H1 (cell line): Measurements from ENCODE around the gene ITGB1BP1. TPM values are rescaled to one million over a fixed set of nuclear protein-coding genes. Genes with fewer than 3 reads are reported as not detected.

ENCODE experiments used
- CTCF ChIA-PET: fragments of 300-600 bp; sonication (Branson Sonifier 250); formaldehyde crosslinking; loops from one replicate; lab custom pipeline; 2021; ENCODE audit not compliant: partially characterized antibody; lab: Charles Lee
- POLR2A ChIA-PET: fragments of 300-600 bp; sonication (Branson Sonifier 250); formaldehyde crosslinking; loops from one replicate; lab custom pipeline; 2021; ENCODE audit warnings: inconsistent platforms; ENCODE audit not compliant: partially characterized antibody; lab: Charles Lee
- DNase-seq, 2 experiments: peaks; one replicate each; pipeline versions ENCODE4 v3.0.0 to v3.0.0-alpha.2; 2010 to 2022; ENCODE audit warnings: low spot score in 2 of 2, low read depth in 1 of 2, mixed read lengths in 1 of 2
- FAIRE-seq: peaks from 2 replicates; lab custom pipeline; 2011; peaks lifted over from hg19 to GRCh38; lab: Jason Lieb, UNC
- H2AFZ ChIP-seq: 2 replicates; pipeline ENCODE4 v1.8.1; 2012; ENCODE audit warnings: low read length, inconsistent platforms
- H2AK5ac ChIP-seq: 2 replicates; pipeline ENCODE4 v1.6.1; 2013; ENCODE audit warnings: low read depth, low read length
- H2BK120ac ChIP-seq: replicated peaks from 2 replicates; pipeline ENCODE3; 2013; ENCODE audit warnings: low read depth, low read length, inconsistent platforms
- H2BK12ac ChIP-seq: 2 replicates; pipeline ENCODE4 v1.6.1; 2013; ENCODE audit warnings: low read depth, low read length
- H2BK15ac ChIP-seq: 2 replicates; pipeline ENCODE4 v1.6.1; 2013; ENCODE audit warnings: low read length
- H2BK20ac ChIP-seq: 2 replicates; pipeline ENCODE4 v1.6.1; 2013; ENCODE audit warnings: low read length
- H2BK5ac ChIP-seq: 2 replicates; pipeline ENCODE4 v1.6.1; 2013; ENCODE audit warnings: low read depth, low read length
- H3K14ac ChIP-seq: 2 replicates; pipeline ENCODE4 v1.6.1; 2013; ENCODE audit warnings: inconsistent platforms; ENCODE audit not compliant: insufficient read length
- H3K18ac ChIP-seq: 2 replicates; pipeline ENCODE4 v1.6.1; 2013; ENCODE audit warnings: low read length; ENCODE audit errors: extremely low read depth
- H3K23ac ChIP-seq: 2 replicates; pipeline ENCODE4 v1.6.1; 2013; ENCODE audit warnings: inconsistent platforms; ENCODE audit not compliant: insufficient read length
- H3K23me2 ChIP-seq: 2 replicates; pipeline ENCODE4 v1.6.1; 2013; ENCODE audit warnings: low read depth, low read length
- H3K27ac ChIP-seq: 2 replicates; pipeline ENCODE4 v1.6.1; 2011; ENCODE audit warnings: low read depth, low read length, inconsistent platforms
- H3K27me3 ChIP-seq, 4 experiments: replicated peaks in 1 of 4; 1 replicate in 1 of 4; 2 replicates in 3 of 4; pipeline versions ENCODE4 v1.6.1 to v1.8.1; 2011 to 2013; ENCODE audit warnings: low read length in 3 of 4, mild to moderate bottlenecking in 3 of 4, inconsistent platforms in 2 of 4, mixed read lengths in 2 of 4, moderate library complexity in 1 of 4; ENCODE audit not compliant: control insufficient read depth in 3 of 4, insufficient read depth in 3 of 4; ENCODE audit errors: extremely low read depth in 1 of 4
- H3K36me3 ChIP-seq, 4 experiments: 2 replicates each; pipeline versions ENCODE4 v1.6.1 to v1.8.1; 2011 to 2013; ENCODE audit warnings: mild to moderate bottlenecking in 4 of 4, low read length in 3 of 4, moderate library complexity in 2 of 4, control low read depth in 1 of 4, inconsistent platforms in 1 of 4; ENCODE audit not compliant: insufficient read depth in 4 of 4, control insufficient read depth in 2 of 4
- H3K4ac ChIP-seq: replicated peaks from 2 replicates; pipeline ENCODE3; 2013; ENCODE audit warnings: low read length, low read depth, mixed read lengths, inconsistent platforms; ENCODE audit not compliant: insufficient read length
- H3K4me1 ChIP-seq, 4 experiments: replicated peaks in 1 of 4; 1 replicate in 1 of 4; 2 replicates in 3 of 4; pipeline versions ENCODE4 v1.6.1 to v1.8.1; 2011 to 2013; ENCODE audit warnings: low read length in 3 of 4, inconsistent platforms in 2 of 4, mixed read lengths in 1 of 4; ENCODE audit not compliant: insufficient read depth in 4 of 4, control insufficient read depth in 3 of 4
- H3K4me2 ChIP-seq, 2 experiments: 2 replicates each; pipeline versions ENCODE4 v1.6.1 to v1.8.1; 2011 to 2013; ENCODE audit warnings: low read depth in 2 of 2, low read length in 2 of 2, control low read depth in 1 of 2, inconsistent platforms in 1 of 2, mild to moderate bottlenecking in 1 of 2; ENCODE audit not compliant: insufficient read depth in 1 of 2
- H3K4me3 ChIP-seq, 4 experiments: fragments of 200-600, 300-600 bp in 1 of 4; sonication (generic), shearing (Covaris generic), sonication (Bioruptor Twin) in 1 of 4; 2 replicates each; pipeline versions ENCODE4 v1.5.1 to v1.8.1; 2011 to 2016; ENCODE audit warnings: low read length in 4 of 4, low read depth in 3 of 4, control low read depth in 2 of 4, inconsistent platforms in 2 of 4, mild to moderate bottlenecking in 2 of 4, mixed read lengths in 1 of 4, moderate library complexity in 1 of 4; ENCODE audit not compliant: insufficient read depth in 2 of 4; ENCODE audit errors: extremely low read depth in 1 of 4
- H3K56ac ChIP-seq: replicated peaks from 2 replicates; pipeline ENCODE3; 2013; ENCODE audit warnings: low read depth, mild to moderate bottlenecking, mixed read lengths, low read length, inconsistent platforms; ENCODE audit not compliant: insufficient read length
- H3K79me1 ChIP-seq: 2 replicates; pipeline ENCODE4 v1.6.1; 2013; ENCODE audit warnings: low read depth, low read length, control low read depth
- H3K79me2 ChIP-seq, 2 experiments: 2 replicates each; pipeline versions ENCODE4 v1.6.1 to v1.8.1; 2012 to 2013; ENCODE audit warnings: low read length in 2 of 2, mild to moderate bottlenecking in 2 of 2, inconsistent platforms in 1 of 2; ENCODE audit not compliant: insufficient read depth in 2 of 2, control insufficient read depth in 1 of 2
- H3K9ac ChIP-seq, 4 experiments: replicated peaks in 1 of 4; 1 replicate in 1 of 4; 2 replicates in 3 of 4; pipeline versions ENCODE4 v1.6.1 to v1.8.1; 2011 to 2013; ENCODE audit warnings: low read depth in 3 of 4, low read length in 3 of 4, control low read depth in 2 of 4, mild to moderate bottlenecking in 2 of 4, moderate library complexity in 2 of 4, inconsistent platforms in 1 of 4; ENCODE audit errors: extremely low read depth in 1 of 4
- H3K9me3 ChIP-seq, 2 experiments: 2 replicates each; pipeline versions ENCODE4 v1.6.1 to v1.8.1; 2012 to 2013; ENCODE audit warnings: mild to moderate bottlenecking in 2 of 2, moderate library complexity in 2 of 2, control low read depth in 1 of 2, inconsistent platforms in 1 of 2, low read depth in 1 of 2, low read length in 1 of 2, mixed read lengths in 1 of 2; ENCODE audit not compliant: insufficient read depth in 2 of 2
- H4K20me1 ChIP-seq, 2 experiments: replicated peaks in 1 of 2; 2 replicates each; pipeline versions ENCODE3 to v1.8.1; 2011 to 2013; ENCODE audit warnings: inconsistent platforms in 2 of 2, low read length in 2 of 2, mild to moderate bottlenecking in 1 of 2; ENCODE audit not compliant: insufficient read depth in 2 of 2, control insufficient read depth in 1 of 2
- H4K5ac ChIP-seq: 2 replicates; pipeline ENCODE4 v1.6.1; 2013; ENCODE audit warnings: low read length, low read depth, mixed read lengths, inconsistent platforms; ENCODE audit not compliant: insufficient read length
- H4K8ac ChIP-seq: 2 replicates; pipeline ENCODE4 v1.8.0; 2013; ENCODE audit warnings: mild to moderate bottlenecking, moderate library complexity, low read length, inconsistent platforms; ENCODE audit not compliant: insufficient read depth; ENCODE audit errors: extremely low read depth
- H4K91ac ChIP-seq: replicated peaks from 2 replicates; pipeline ENCODE3; 2013; ENCODE audit warnings: low read length, mixed read lengths, inconsistent platforms; ENCODE audit not compliant: insufficient read length
- BCL11A ChIP-seq, 2 experiments: IDR thresholded peaks; one replicate each; pipeline ENCODE4 v1.6.1; 2011; ENCODE audit warnings: low read depth in 2 of 2, low read length in 2 of 2, mild to moderate bottlenecking in 2 of 2
- CREB1 ChIP-seq: IDR thresholded peaks from 2 replicates; pipeline ENCODE4 v1.6.1; 2012; ENCODE audit warnings: inconsistent platforms
- CTBP2 ChIP-seq: IDR thresholded peaks from 2 replicates; pipeline ENCODE4 v1.7.0; 2011; ENCODE audit warnings: borderline replicate concordance, mild to moderate bottlenecking, moderate library complexity, mixed read lengths, low read length; ENCODE audit not compliant: insufficient read depth, insufficient read length
- EGR1 ChIP-seq: IDR thresholded peaks from 2 replicates; pipeline ENCODE4 v1.6.1; 2011; ENCODE audit warnings: low read depth, low read length, borderline replicate concordance
- GTF2F1 ChIP-seq: IDR thresholded peaks from 2 replicates; pipeline ENCODE4 v1.6.1; 2012; ENCODE audit warnings: low read depth, low read length, improper control_type of control experiment, borderline replicate concordance
- JUN ChIP-seq: IDR thresholded peaks from 2 replicates; pipeline ENCODE4 v1.6.1; 2011; ENCODE audit warnings: low read depth, mild to moderate bottlenecking, improper control_type of control experiment, low read length
- MAFK ChIP-seq: IDR thresholded peaks from 2 replicates; pipeline ENCODE4 v1.6.1; 2012; ENCODE audit warnings: low read depth, mild to moderate bottlenecking, improper control_type of control experiment, low read length
- RNF2 ChIP-seq: fragments of 200-900, 300-1000 bp; sonication (generic); IDR thresholded peaks from 2 replicates; pipeline ENCODE4 v1.7.1; 2016; ENCODE audit warnings: borderline replicate concordance, low read depth, mild to moderate bottlenecking, antibody characterized with exemption, low read length; ENCODE audit not compliant: poor library complexity, severe bottlenecking; ENCODE audit errors: missing control alignments
- RXRA ChIP-seq: IDR thresholded peaks from 2 replicates; pipeline ENCODE4 v1.6.1; 2011; ENCODE audit warnings: low read depth, mild to moderate bottlenecking, low read length, moderate library complexity; ENCODE audit not compliant: insufficient read depth
- TCF12 ChIP-seq: IDR thresholded peaks from 2 replicates; pipeline ENCODE4 v1.6.1; 2011; ENCODE audit warnings: low read depth, mild to moderate bottlenecking, low read length
- WGBS, 2 experiments: shearing (Covaris generic) in 1 of 2; methylation state at CpG; one replicate each; pipeline versions ENCODE4 v1.1.6 to v1.1.7; 2013 to 2015; ENCODE audit warnings: low lambda C conversion rate in 2 of 2, mixed read lengths in 2 of 2, inconsistent platforms in 1 of 2, low coverage in 1 of 2, missing lambda C conversion rate in 1 of 2; ENCODE audit not compliant: insufficient replicate concordance in 2 of 2, insufficient coverage in 1 of 2, insufficient read length in 1 of 2; ENCODE audit errors: extremely low coverage in 1 of 2, missing lambda C conversion rate in 1 of 2; 5-methylcytosine and 5-hydroxymethylcytosine counted together
- polyA plus RNA-seq, 7 experiments: library from polyadenylated mRNA; depleted of rRNA in 3 of 7; stranded (reverse) in 5 of 7; unstranded in 2 of 7; fragments of >200 nt in 5 of 7; fragments of 200-250 nt in 2 of 7; gene quantifications; 1 replicate in 5 of 7; 2 replicates in 1 of 7; 4 replicates in 1 of 7; pipeline versions ENCODE4 v1.2.1 to v1.2.3, GENCODE V29; 2011 to 2013; ENCODE audit warnings: missing spikeins in 2 of 7, mixed read lengths in 2 of 7
- total RNA-seq: library from RNA; stranded (reverse); fragmentation: NEBNext Ultra II Directional; extraction: Animal tissue kit (Norgen Biotek cat#: 25700); gene quantifications from 2 replicates; pipeline ENCODE4 v1.2.1, GENCODE V29; 2021
- TF ChIP-seq, protein P1 (sequence below): IDR thresholded peaks from 2 replicates; pipeline ENCODE4 v1.6.1; 2011; ENCODE audit warnings: low read length, improper control_type of control experiment

ITGB1BP1 gene
- total and polyA plus RNA-seq, 2 of the 8 experiments (the other 6 are each of a cell fraction or from before 2014, with no cell fraction given) = 16.1 to 45.4 TPM

DNA sequence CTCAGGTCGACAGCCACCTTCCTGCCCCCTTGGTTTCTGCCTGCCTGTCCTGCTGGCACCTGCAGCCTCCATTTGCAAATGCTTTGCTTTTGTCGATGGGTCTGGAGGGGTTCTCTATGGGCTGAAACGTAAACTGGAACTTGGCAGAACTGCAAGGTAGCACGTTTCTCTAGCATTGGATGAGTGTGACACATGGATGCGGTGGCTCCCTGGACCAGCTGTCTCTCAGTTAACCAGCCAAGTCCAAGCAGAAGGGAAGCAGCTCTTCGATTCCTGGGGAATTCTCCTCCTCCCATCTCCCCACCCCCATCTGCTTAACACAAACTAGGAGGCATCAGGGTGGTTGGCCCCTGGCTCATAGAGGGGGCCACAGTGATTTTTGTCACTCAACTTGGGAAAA lies 57.3 kb downstream of the ITGB1BP1 start:
- Histone ChIP-seq H2BK20ac (no peak overlapping the region), H4K8ac (no peak overlapping the region), H3K79me2 (no peaks in the 10 kb centered on the region), H2BK15ac (no peak overlapping the region), H3K23me2 (no peaks in the 10 kb centered on the region), H4K20me1 (peaks cover 0 to 2% of the 10 kb centered on the region in 2 experiments), H2AK5ac (no peak overlapping the region), H2AFZ (no peak overlapping the region), H2BK5ac (no peak overlapping the region), H3K18ac (no peak overlapping the region), H2BK120ac (no peak overlapping the region), H3K23ac (no peak overlapping the region), H3K4me3 (no peak overlapping the region), H3K4ac (no peak overlapping the region), H3K27me3 (no peaks in the 10 kb centered on the region), H4K91ac (no peak overlapping the region), H3K9me3 (no peaks in the 10 kb centered on the region), H3K4me2 (no peak overlapping the region), H3K14ac (no peak overlapping the region), H3K4me1 (no peaks in the 10 kb centered on the region), H3K27ac (no peak overlapping the region), H3K9ac (no peak overlapping the region), H2BK12ac (no peak overlapping the region), H3K79me1 (no peaks in the 10 kb centered on the region), H3K56ac (no peak overlapping the region), H4K5ac (no peak overlapping the region), H3K36me3 (peaks cover 0 to 4% (median 0%) of the 10 kb centered on the region in 4 experiments; a peak in 2 of 8 replicates)
- ChIA-PET POLR2A (no interaction called here), CTCF (interaction anchor here (0.6 to 2.5 kb wide), 3 partner anchors 10 to 499 kb away, joined by 3 to 15 read pairs (median 3); no protein-coding TSS in a partner anchor)
- no peak for DNase-seq
- no peak for FAIRE-seq
- WGBS, 2 experiments = 83% methylated on average over 6 of the region's 6 CpGs; no CpG with 5 or more reads in 1 of the 2 experiments
- TF ChIP-seq BCL11A (IDR thresholded peaks at IDR 0.05; ENCODE audit: low read depth in 2 of 2, low read length in 2 of 2) (no peak), GTF2F1 (no peak), JUN (no peak), CTBP2 (no peak), CREB1 (no peak), RXRA (no peak), TCF12 (no peak), RNF2 (no peak), MAFK (no peak), EGR1 (no peak)
- TF ChIP-seq, protein P1, sequence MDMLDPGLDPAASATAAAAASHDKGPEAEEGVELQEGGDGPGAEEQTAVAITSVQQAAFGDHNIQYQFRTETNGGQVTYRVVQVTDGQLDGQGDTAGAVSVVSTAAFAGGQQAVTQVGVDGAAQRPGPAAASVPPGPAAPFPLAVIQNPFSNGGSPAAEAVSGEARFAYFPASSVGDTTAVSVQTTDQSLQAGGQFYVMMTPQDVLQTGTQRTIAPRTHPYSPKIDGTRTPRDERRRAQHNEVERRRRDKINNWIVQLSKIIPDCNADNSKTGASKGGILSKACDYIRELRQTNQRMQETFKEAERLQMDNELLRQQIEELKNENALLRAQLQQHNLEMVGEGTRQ = no peak
